H9 (cell line): ENCODE measurements around the gene RPL22. TPM values are rescaled to one million over a fixed set of nuclear protein-coding genes. Genes with fewer than 3 reads are reported as not detected.
A peak's percentile ranks its signal among the peaks of the same experiment; 100 is the strongest.

Experiments used
- DNase-seq: peaks from one replicate; pipeline ENCODE4 v3.0.0-alpha.2; 2017
- H2AFZ ChIP-seq: one replicate; pipeline ENCODE4 v1.6.1; 2013; ENCODE audit warnings: mild to moderate bottlenecking, low read length, control low read depth, moderate library complexity
- H2AK5ac ChIP-seq: 2 replicates; pipeline ENCODE4 v1.6.1; 2013; ENCODE audit warnings: low read length, control low read depth, mixed read lengths; ENCODE audit not compliant: insufficient read length
- H2BK120ac ChIP-seq: one replicate; pipeline ENCODE4 v1.6.1; 2013; ENCODE audit warnings: low read depth, mild to moderate bottlenecking, low read length, control low read depth, inconsistent platforms; ENCODE audit not compliant: poor library complexity, severe bottlenecking
- H2BK12ac ChIP-seq: 2 replicates; pipeline ENCODE4 v1.6.1; 2013; ENCODE audit warnings: low read length, control low read depth, mixed read lengths, low read depth; ENCODE audit not compliant: insufficient read length
- H2BK15ac ChIP-seq: 2 replicates; pipeline ENCODE4 v1.6.1; 2013; ENCODE audit warnings: low read depth, low read length, control low read depth
- H2BK20ac ChIP-seq: one replicate; pipeline ENCODE4 v1.6.1; 2013; ENCODE audit warnings: low read depth, mild to moderate bottlenecking, low read length, control low read depth, inconsistent platforms; ENCODE audit not compliant: poor library complexity, severe bottlenecking
- H2BK5ac ChIP-seq: 2 replicates; pipeline ENCODE4 v1.6.1; 2013; ENCODE audit warnings: low read length, control low read depth, mixed read lengths; ENCODE audit not compliant: insufficient read length
- H3K14ac ChIP-seq: 2 replicates; pipeline ENCODE4 v1.6.1; 2013; ENCODE audit warnings: low read length, control low read depth; ENCODE audit not compliant: insufficient read depth
- H3K18ac ChIP-seq: 2 replicates; pipeline ENCODE4 v1.6.1; 2013; ENCODE audit warnings: low read depth, mild to moderate bottlenecking, mixed read lengths, low read length, control low read depth; ENCODE audit not compliant: insufficient read length
- H3K23ac ChIP-seq: 2 replicates; pipeline ENCODE4 v1.6.1; 2013; ENCODE audit warnings: low read length, control low read depth, mixed read lengths, low read depth; ENCODE audit not compliant: insufficient read length
- H3K23me2 ChIP-seq: 2 replicates; pipeline ENCODE4 v1.6.1; 2013; ENCODE audit warnings: low read depth, mild to moderate bottlenecking, mixed read lengths, low read length, control low read depth; ENCODE audit not compliant: insufficient read length, poor library complexity, severe bottlenecking
- H3K27ac ChIP-seq: 2 replicates; pipeline ENCODE4 v1.5.1; 2013; ENCODE audit warnings: low read length, control low read depth, mixed read lengths, low read depth; ENCODE audit not compliant: insufficient read length
- H3K27me3 ChIP-seq: 2 replicates; pipeline ENCODE4 v1.6.1; 2013; ENCODE audit warnings: low read length, control low read depth, inconsistent platforms; ENCODE audit not compliant: insufficient read depth
- H3K4ac ChIP-seq: 2 replicates; pipeline ENCODE4 v1.6.1; 2013; ENCODE audit warnings: low read depth, mild to moderate bottlenecking, control low read depth, inconsistent platforms, low read length, moderate library complexity
- H3K4me1 ChIP-seq: 2 replicates; pipeline ENCODE4 v1.6.1; 2013; ENCODE audit warnings: low read length, control low read depth, inconsistent platforms; ENCODE audit not compliant: insufficient read depth
- H3K4me2 ChIP-seq: 2 replicates; pipeline ENCODE4 v1.6.1; 2013; ENCODE audit warnings: low read length, control low read depth, mixed read lengths; ENCODE audit not compliant: insufficient read length, insufficient read depth
- H3K56ac ChIP-seq: 2 replicates; pipeline ENCODE4 v1.6.1; 2013; ENCODE audit warnings: low read depth, mild to moderate bottlenecking, mixed read lengths, low read length, control low read depth; ENCODE audit not compliant: insufficient read length
- H3K79me1 ChIP-seq: 2 replicates; pipeline ENCODE4 v1.6.1; 2013; ENCODE audit warnings: low read depth, mild to moderate bottlenecking, moderate library complexity, low read length, control low read depth, inconsistent platforms; ENCODE audit not compliant: insufficient read depth, poor library complexity, severe bottlenecking
- H3K79me2 ChIP-seq: 2 replicates; pipeline ENCODE4 v1.6.1; 2013; ENCODE audit warnings: low read length, control low read depth, inconsistent platforms; ENCODE audit not compliant: insufficient read depth
- H3K9ac ChIP-seq: 2 replicates; pipeline ENCODE4 v1.6.1; 2013; ENCODE audit warnings: low read length, control low read depth, mixed read lengths; ENCODE audit not compliant: insufficient read length; ENCODE audit errors: extremely low read depth
- H3K9me3 ChIP-seq: one replicate; pipeline ENCODE4 v1.6.1; 2013; ENCODE audit warnings: low read depth, low read length, inconsistent platforms; ENCODE audit not compliant: control insufficient read depth
- H3T11ph ChIP-seq: one replicate; pipeline ENCODE4 v1.6.1; 2013; ENCODE audit warnings: mild to moderate bottlenecking, low read length, control low read depth, inconsistent platforms
- H4K20me1 ChIP-seq: one replicate; pipeline ENCODE4 v1.6.1; 2013; ENCODE audit not compliant: control insufficient read depth, insufficient read length, insufficient read depth
- H4K5ac ChIP-seq: 2 replicates; pipeline ENCODE4 v1.6.1; 2013; ENCODE audit warnings: low read depth, mild to moderate bottlenecking, mixed read lengths, low read length, control low read depth; ENCODE audit not compliant: insufficient read length
- H4K8ac ChIP-seq: replicated peaks from 2 replicates; pipeline ENCODE4 v1.6.1; 2013; ENCODE audit warnings: low read length, control low read depth, mixed read lengths, low read depth; ENCODE audit not compliant: insufficient read length
- H4K91ac ChIP-seq: 2 replicates; pipeline ENCODE4 v1.6.1; 2013; ENCODE audit warnings: low read depth, mild to moderate bottlenecking, moderate library complexity, mixed read lengths, low read length, control low read depth; ENCODE audit not compliant: insufficient read length
- H3K27ac Mint-ChIP-seq, 3 experiments: 2 replicates in 2 of 3; 3 replicates in 1 of 3; pipeline ENCODE4 v1.8.0; 2020 to 2021; ENCODE audit warnings: mixed read lengths in 3 of 3, mild to moderate bottlenecking in 1 of 3, moderate library complexity in 1 of 3
- H3K27me3 Mint-ChIP-seq: 2 replicates; pipeline ENCODE4 v1.8.0; 2021; ENCODE audit warnings: low read depth, mild to moderate bottlenecking, moderate library complexity, mixed read lengths
- H3K36me3 Mint-ChIP-seq, 3 experiments: 2 replicates in 2 of 3; 3 replicates in 1 of 3; pipeline ENCODE4 v1.8.0; 2020 to 2021; ENCODE audit warnings: low read depth in 3 of 3, mixed read lengths in 3 of 3; ENCODE audit not compliant: insufficient read depth in 1 of 3
- H3K4me1 Mint-ChIP-seq, 2 experiments: 2 replicates each; pipeline ENCODE4 v1.8.0; 2020; ENCODE audit warnings: mixed read lengths in 2 of 2
- H3K4me3 Mint-ChIP-seq, 2 experiments: 2 replicates in 1 of 2; 3 replicates in 1 of 2; pipeline ENCODE4 v1.8.0; 2020 to 2021; ENCODE audit warnings: mild to moderate bottlenecking in 2 of 2, mixed read lengths in 2 of 2, moderate library complexity in 1 of 2
- H3K9me3 Mint-ChIP-seq, 2 experiments: 2 replicates in 1 of 2; 3 replicates in 1 of 2; pipeline ENCODE4 v1.8.0; 2020; ENCODE audit warnings: mild to moderate bottlenecking in 2 of 2, mixed read lengths in 2 of 2, moderate library complexity in 1 of 2
- WGBS: extraction: QIAGEN DNeasy Blood & Tissue Kit; methylation state at CpG from one replicate; pipeline ENCODE4 v1.1.7; 2013; ENCODE audit warnings: missing lambda C conversion rate, low lambda C conversion rate, mixed read lengths; ENCODE audit not compliant: insufficient read length; ENCODE audit errors: extremely low coverage; 5-methylcytosine and 5-hydroxymethylcytosine counted together
- total RNA-seq: library from RNA; stranded (reverse); gene quantifications from 2 replicates; pipeline ENCODE4 v1.2.1, GENCODE V29; 2021
- TF ChIP-seq, protein P1 (sequence below): fragments of 200-600 bp; sonication (generic); conservative IDR thresholded peaks from 3 replicates; pipeline ENCODE4 v1.8.0; 2021; ENCODE audit warnings: antibody characterized with exemption, mild to moderate bottlenecking

Gene RPL22
- total RNA-seq, 1 experiment from 2014 or later = 582 TPM

DNA sequence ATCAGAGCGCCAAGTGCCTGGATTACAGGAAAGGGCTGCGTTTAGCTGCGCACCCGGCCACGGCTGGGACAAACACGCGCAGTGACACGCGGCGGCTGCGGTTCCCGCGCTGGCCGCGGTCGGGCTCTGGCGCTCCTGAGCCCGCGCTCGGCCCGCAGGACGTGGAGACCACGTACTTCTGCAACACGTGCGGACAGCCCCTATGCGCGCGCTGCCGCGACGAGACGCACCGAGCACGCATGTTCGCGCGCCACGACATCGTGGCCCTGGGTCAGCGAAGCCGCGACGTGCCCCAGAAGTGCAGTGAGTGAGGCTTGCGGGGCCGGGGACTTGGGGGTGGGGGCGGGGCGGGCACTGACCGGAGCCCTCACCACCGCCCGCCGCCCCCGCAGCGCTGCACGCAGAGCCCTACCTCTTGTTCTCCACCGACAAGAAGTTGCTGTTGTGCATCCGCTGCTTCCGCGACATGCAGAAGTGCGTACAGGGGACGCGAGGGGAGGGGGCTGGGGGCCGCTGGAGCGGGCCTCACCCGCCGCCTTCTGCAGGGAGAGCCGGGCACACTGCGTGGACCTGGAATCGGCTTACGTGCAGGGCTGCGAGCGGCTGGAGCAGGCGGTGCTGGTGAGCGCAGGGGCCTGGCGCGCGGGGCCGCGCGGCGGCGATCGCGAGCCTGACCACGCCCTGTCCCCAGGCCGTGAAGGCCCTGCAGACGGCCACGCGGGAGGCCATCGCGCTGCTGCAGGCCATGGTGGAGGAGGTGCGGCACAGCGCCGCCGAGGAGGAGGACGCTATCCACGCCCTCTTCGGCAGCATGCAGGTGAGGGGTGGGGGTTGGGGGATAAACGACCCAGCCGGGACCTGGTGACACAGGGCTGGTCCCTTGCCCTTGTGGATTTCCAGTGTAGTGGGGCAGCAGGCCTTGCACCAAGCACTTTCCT lies 9.6 kb upstream of the RPL22 start:
- H3K9ac ChIP-seq = no peak overlapping the region
- WGBS = no CpG with 5 or more reads among the region's 99 CpGs

More for the DNA sequence above, 9.6 kb upstream of the RPL22 start:
- Histone ChIP-seq H3K4me1 (no peaks in the 10 kb centered on the region), H3K56ac (no peak overlapping the region), H2AFZ (no peak overlapping the region), H3T11ph (no peak overlapping the region), H3K14ac (no peak overlapping the region; the same call in 1 of the 2 replicates), H3K27me3 (no peaks in the 10 kb centered on the region; the same call in 1 of the 2 replicates), H3K4ac (no peak overlapping the region), H2BK120ac (no peak overlapping the region), H4K8ac (no peak overlapping the region), H3K4me2 (peak overlapping the region; percentile 34), H2AK5ac (no peak overlapping the region), H4K20me1 (no peaks in the 10 kb centered on the region), H3K23me2 (peaks cover 19% of the 10 kb centered on the region), H2BK5ac (no peak overlapping the region), H3K9me3 (no peaks in the 10 kb centered on the region), H2BK20ac (no peak overlapping the region), H3K79me1 (no peaks in the 10 kb centered on the region), H3K23ac (no peak overlapping the region), H3K27ac (no peak overlapping the region), H2BK15ac (no peak overlapping the region), H4K91ac (no peak overlapping the region), H4K5ac (no peak overlapping the region), H3K79me2 (no peaks in the 10 kb centered on the region), H3K18ac (no peak overlapping the region), H2BK12ac (no peak overlapping the region)
- peaks cover 44% of the 10 kb centered on the region for H3K27me3 Mint-ChIP-seq
- H3K4me3 Mint-ChIP-seq = peak overlapping the region; percentile 50 to 74
- TF ChIP-seq, protein P1, sequence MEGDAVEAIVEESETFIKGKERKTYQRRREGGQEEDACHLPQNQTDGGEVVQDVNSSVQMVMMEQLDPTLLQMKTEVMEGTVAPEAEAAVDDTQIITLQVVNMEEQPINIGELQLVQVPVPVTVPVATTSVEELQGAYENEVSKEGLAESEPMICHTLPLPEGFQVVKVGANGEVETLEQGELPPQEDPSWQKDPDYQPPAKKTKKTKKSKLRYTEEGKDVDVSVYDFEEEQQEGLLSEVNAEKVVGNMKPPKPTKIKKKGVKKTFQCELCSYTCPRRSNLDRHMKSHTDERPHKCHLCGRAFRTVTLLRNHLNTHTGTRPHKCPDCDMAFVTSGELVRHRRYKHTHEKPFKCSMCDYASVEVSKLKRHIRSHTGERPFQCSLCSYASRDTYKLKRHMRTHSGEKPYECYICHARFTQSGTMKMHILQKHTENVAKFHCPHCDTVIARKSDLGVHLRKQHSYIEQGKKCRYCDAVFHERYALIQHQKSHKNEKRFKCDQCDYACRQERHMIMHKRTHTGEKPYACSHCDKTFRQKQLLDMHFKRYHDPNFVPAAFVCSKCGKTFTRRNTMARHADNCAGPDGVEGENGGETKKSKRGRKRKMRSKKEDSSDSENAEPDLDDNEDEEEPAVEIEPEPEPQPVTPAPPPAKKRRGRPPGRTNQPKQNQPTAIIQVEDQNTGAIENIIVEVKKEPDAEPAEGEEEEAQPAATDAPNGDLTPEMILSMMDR = peak; percentile 51
- H3K36me3 Mint-ChIP-seq = no peaks in the 10 kb centered on the region; a peak in 1 of 7 replicates
- no peak overlapping the region; a peak in 1 of 7 replicates for H3K27ac Mint-ChIP-seq
- H3K4me1 Mint-ChIP-seq = peaks cover 7 to 27% of the 10 kb centered on the region in 2 experiments
- DNase-seq = peak; percentile 61
- H3K9me3 Mint-ChIP-seq = no peaks in the 10 kb centered on the region
